K562 (cell line): ENCODE data around the gene HSPA6. TPM values are rescaled to one million over a fixed set of nuclear protein-coding genes. Genes with fewer than 3 reads are reported as not detected.

Experiments
- ASH1L ChIP-seq: fragments of 450-650 bp; IDR thresholded peaks from 2 replicates; pipeline ENCODE4 v1.6.1; 2018; ENCODE audit warnings: borderline replicate concordance, mild to moderate bottlenecking, low read depth; ENCODE audit not compliant: partially characterized antibody
- CBFB ChIP-seq: sonication (generic); formaldehyde crosslinking; IDR thresholded peaks from 2 replicates; pipeline ENCODE4 v1.4.0; 2020; ENCODE audit warnings: mild to moderate bottlenecking, missing genetic modification reagents
- CBX3 ChIP-seq, 2 experiments: IDR thresholded peaks; 1 replicate in 1 of 2; 2 replicates in 1 of 2; pipeline ENCODE4 v1.6.1; 2012; ENCODE audit warnings: inconsistent platforms in 2 of 2, low read length in 2 of 2, borderline replicate concordance in 1 of 2, control low read depth in 1 of 2
- CEBPG ChIP-seq, 3 experiments: fragments of 200-800 bp in 1 of 3; sonication (Bioruptor generic) in 1 of 3; sonication (generic) in 1 of 3; formaldehyde crosslinking in 1 of 3; IDR thresholded peaks in 2 of 3; conservative IDR thresholded peaks in 1 of 3; 2 replicates each; pipeline versions ENCODE4 v1.6.1 to v1.8.0; 2016 to 2022; ENCODE audit warnings: missing compliant biosample characterization in 2 of 3, missing genetic modification characterization in 2 of 3, mild to moderate bottlenecking in 1 of 3, missing genetic modification reagents in 1 of 3
- HDAC3 ChIP-seq: fragments of 450-650 bp; IDR thresholded peaks from 2 replicates; pipeline ENCODE4 v1.6.1; 2018; ENCODE audit warnings: borderline replicate concordance, mild to moderate bottlenecking, moderate library complexity; ENCODE audit not compliant: partially characterized antibody
- MEIS2 ChIP-seq: fragments of 450-650 bp; IDR thresholded peaks from 2 replicates; pipeline ENCODE4 v1.6.1; 2014; ENCODE audit warnings: mild to moderate bottlenecking; ENCODE audit not compliant: partially characterized antibody
- MTF1 ChIP-seq: fragments of 250-450 bp; sonication (Bioruptor Pico); IDR thresholded peaks from 2 replicates; pipeline ENCODE4 v1.9.0; 2021; ENCODE audit warnings: moderate library complexity, mild to moderate bottlenecking, inconsistent platforms, borderline replicate concordance
- NFRKB ChIP-seq: fragments of 450-650 bp; IDR thresholded peaks from 2 replicates; pipeline ENCODE4 v1.6.1; 2016; ENCODE audit warnings: low read depth
- NRF1 ChIP-seq, 2 experiments: fragments of 450-650 bp; IDR thresholded peaks in 1 of 2; conservative IDR thresholded peaks in 1 of 2; 2 replicates each; pipeline ENCODE4 v1.6.1; 2014; ENCODE audit warnings: mild to moderate bottlenecking in 2 of 2
- RAD51 ChIP-seq: fragments of 450-650 bp; IDR thresholded peaks from 2 replicates; pipeline ENCODE4 v1.7.1; 2016; ENCODE audit warnings: low read depth, mild to moderate bottlenecking, borderline replicate concordance
- RBBP5 ChIP-seq: fragments of 200-600 bp; sonication (generic); IDR thresholded peaks from 2 replicates; pipeline ENCODE4 v1.6.1; 2012; ENCODE audit warnings: borderline replicate concordance, mild to moderate bottlenecking, low read length, control low read depth, inconsistent platforms; ENCODE audit not compliant: insufficient read depth, poor library complexity, severe bottlenecking
- TEAD1 ChIP-seq, 2 experiments: fragments of 450-650 bp in 1 of 2; sonication (generic) in 1 of 2; formaldehyde crosslinking; IDR thresholded peaks; 2 replicates each; pipeline versions ENCODE4 v1.4.0 to v1.8.0; 2020 to 2022; ENCODE audit warnings: mild to moderate bottlenecking in 2 of 2, missing genetic modification reagents in 1 of 2
- THRA ChIP-seq: fragments of 450-650 bp; IDR thresholded peaks from 2 replicates; pipeline ENCODE4 v1.6.1; 2017; ENCODE audit warnings: mild to moderate bottlenecking, moderate library complexity
- ZNF311 ChIP-seq: fragments of 250-450 bp; sonication (Bioruptor Pico); IDR thresholded peaks from 2 replicates; pipeline ENCODE4 v1.4.0; 2020; ENCODE audit warnings: mild to moderate bottlenecking, moderate library complexity
- polyA plus RNA-seq, 8 experiments: library from polyadenylated mRNA; depleted of rRNA in 4 of 8; stranded (reverse) in 5 of 8; unstranded in 3 of 8; fragments of >200 nt; fragmentation: Nextera tagmentation in 2 of 8; fragmentation: Illumina TruSeq in 1 of 8; extraction: Ambion mirVana in 2 of 8; extraction: Trizol in 1 of 8; gene quantifications; 2 replicates each; pipeline versions ENCODE4 v1.2.1 to v1.2.3, GENCODE V29; 2011 to 2014; ENCODE audit warnings: inconsistent platforms in 1 of 8, missing spikeins in 1 of 8
- total RNA-seq, 7 experiments: library from RNA; depleted of rRNA in 6 of 7; stranded (reverse); fragments of >200 nt in 6 of 7; fragmentation: Illumina TruSeq in 2 of 7; extraction: Trizol in 2 of 7; gene quantifications; 2 replicates each; pipeline versions ENCODE4 v1.2.1 to v1.2.3, GENCODE V29; 2011 to 2021; ENCODE audit warnings: low replicate concordance in 1 of 7
- TF ChIP-seq, protein P1 (sequence below): sonication (generic); formaldehyde crosslinking; IDR thresholded peaks from 2 replicates; pipeline ENCODE4 v1.8.0; 2022; ENCODE audit warnings: mild to moderate bottlenecking, missing genetic modification reagents
- TF ChIP-seq, protein P2 (sequence below): fragments of 250-450 bp; sonication (Bioruptor Pico); IDR thresholded peaks from 2 replicates; pipeline ENCODE4 v1.5.0; 2021

HSPA6 gene
- total and polyA plus RNA-seq, 9 of the 15 experiments (the other 6 are each of a cell fraction or from before 2014, with no cell fraction given) = 0.15 to 10.0 (median 2.4) TPM

DNA sequence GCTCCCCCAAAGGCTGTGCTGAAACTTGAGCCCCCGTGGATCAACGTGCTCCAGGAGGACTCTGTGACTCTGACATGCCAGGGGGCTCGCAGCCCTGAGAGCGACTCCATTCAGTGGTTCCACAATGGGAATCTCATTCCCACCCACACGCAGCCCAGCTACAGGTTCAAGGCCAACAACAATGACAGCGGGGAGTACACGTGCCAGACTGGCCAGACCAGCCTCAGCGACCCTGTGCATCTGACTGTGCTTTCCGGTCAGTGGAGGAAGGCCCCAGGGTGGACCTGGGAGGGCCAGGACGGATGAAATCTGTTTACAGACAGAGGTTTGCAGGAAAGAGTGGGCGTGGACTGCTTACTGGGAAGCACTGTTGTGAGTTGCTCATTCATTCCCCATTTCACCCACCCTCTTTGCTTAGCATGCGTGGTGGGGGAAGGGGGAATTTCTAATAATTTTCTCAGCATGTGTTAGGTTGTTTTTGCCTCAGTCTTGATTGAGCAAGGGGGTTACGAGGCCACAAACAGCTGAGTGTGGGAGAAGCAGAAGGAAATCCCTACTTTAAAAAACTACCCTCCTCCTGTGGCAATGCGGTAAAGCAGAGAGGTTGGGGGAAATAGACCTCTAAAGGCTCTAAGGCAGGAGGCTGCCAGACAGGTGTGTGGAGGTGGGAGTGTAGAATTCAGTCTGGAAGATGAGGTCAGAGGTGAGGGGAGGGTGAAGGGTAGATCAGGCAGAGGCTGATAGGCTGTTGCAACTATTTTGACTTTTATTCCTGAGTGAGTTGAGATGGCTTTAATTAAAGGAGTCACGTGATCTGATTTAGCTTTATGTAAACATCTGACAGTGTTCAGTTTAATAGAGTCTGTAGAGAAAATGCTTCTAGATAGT is 17.8 kb upstream of the HSPA6 start (continued):
- TF ChIP-seq, protein P1, sequence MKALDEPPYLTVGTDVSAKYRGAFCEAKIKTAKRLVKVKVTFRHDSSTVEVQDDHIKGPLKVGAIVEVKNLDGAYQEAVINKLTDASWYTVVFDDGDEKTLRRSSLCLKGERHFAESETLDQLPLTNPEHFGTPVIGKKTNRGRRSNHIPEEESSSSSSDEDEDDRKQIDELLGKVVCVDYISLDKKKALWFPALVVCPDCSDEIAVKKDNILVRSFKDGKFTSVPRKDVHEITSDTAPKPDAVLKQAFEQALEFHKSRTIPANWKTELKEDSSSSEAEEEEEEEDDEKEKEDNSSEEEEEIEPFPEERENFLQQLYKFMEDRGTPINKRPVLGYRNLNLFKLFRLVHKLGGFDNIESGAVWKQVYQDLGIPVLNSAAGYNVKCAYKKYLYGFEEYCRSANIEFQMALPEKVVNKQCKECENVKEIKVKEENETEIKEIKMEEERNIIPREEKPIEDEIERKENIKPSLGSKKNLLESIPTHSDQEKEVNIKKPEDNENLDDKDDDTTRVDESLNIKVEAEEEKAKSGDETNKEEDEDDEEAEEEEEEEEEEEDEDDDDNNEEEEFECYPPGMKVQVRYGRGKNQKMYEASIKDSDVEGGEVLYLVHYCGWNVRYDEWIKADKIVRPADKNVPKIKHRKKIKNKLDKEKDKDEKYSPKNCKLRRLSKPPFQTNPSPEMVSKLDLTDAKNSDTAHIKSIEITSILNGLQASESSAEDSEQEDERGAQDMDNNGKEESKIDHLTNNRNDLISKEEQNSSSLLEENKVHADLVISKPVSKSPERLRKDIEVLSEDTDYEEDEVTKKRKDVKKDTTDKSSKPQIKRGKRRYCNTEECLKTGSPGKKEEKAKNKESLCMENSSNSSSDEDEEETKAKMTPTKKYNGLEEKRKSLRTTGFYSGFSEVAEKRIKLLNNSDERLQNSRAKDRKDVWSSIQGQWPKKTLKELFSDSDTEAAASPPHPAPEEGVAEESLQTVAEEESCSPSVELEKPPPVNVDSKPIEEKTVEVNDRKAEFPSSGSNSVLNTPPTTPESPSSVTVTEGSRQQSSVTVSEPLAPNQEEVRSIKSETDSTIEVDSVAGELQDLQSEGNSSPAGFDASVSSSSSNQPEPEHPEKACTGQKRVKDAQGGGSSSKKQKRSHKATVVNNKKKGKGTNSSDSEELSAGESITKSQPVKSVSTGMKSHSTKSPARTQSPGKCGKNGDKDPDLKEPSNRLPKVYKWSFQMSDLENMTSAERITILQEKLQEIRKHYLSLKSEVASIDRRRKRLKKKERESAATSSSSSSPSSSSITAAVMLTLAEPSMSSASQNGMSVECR (CRISPR knock-in tag) = peak; percentile 73
- TF ChIP-seq MTF1 (CRISPR knock-in tag) = no peak
- peak; percentile 95 for TF ChIP-seq RAD51
- 0 out of 4 replicates have a peak, but pooled peaks of 1 of the 2 experiments have one; percentile 33 for TF ChIP-seq TEAD1 (CRISPR knock-in tag; IDR thresholded peaks at IDR 0.05)
- no peak for TF ChIP-seq MEIS2
- TF ChIP-seq ZNF311 (CRISPR knock-in tag) = no peak
- TF ChIP-seq CBX3 (IDR thresholded peaks at IDR 0.05; ENCODE audit: borderline replicate concordance in 1 of 2, low read length in 2 of 2) = no peak; a peak in 1 of 3 replicates
- no peak for TF ChIP-seq RBBP5
- no peak for TF ChIP-seq HDAC3
- TF ChIP-seq NFRKB = 0 out of 2 replicates have a peak, but pooled peaks have one; percentile 50
- TF ChIP-seq NRF1 (conservative IDR thresholded peaks at IDR 0.05 in 1 of 2, IDR thresholded peaks at IDR 0.05 in 1 of 2) = peak in 1 of 2 experiments; percentile 36; a peak in 1 of 4 replicates
- TF ChIP-seq THRA = no peak
- peak; percentile 27 for TF ChIP-seq ASH1L
- TF ChIP-seq, protein P2, sequence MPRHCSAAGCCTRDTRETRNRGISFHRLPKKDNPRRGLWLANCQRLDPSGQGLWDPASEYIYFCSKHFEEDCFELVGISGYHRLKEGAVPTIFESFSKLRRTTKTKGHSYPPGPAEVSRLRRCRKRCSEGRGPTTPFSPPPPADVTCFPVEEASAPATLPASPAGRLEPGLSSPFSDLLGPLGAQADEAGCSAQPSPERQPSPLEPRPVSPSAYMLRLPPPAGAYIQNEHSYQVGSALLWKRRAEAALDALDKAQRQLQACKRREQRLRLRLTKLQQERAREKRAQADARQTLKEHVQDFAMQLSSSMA (CRISPR knock-in tag) = no peak
- no peak for TF ChIP-seq CBFB (CRISPR knock-in tag)
- TF ChIP-seq CEBPG (CRISPR knock-in tag; IDR thresholded peaks at IDR 0.05) = no peak
- peak in 1 of 2 experiments; percentile 11; a peak in 1 of 4 replicates for TF ChIP-seq CEBPG (tag; conservative IDR thresholded peaks at IDR 0.05 in 1 of 2, IDR thresholded peaks at IDR 0.05 in 1 of 2)
